GM12875 (cell line): ENCODE data around the gene COX4I1.

ENCODE experiments used
- H3K4me3 ChIP-seq: one replicate; pipeline ENCODE4 v1.5.1; 2011; ENCODE audit warnings: low read depth, low read length, control low read depth
- CTCF ChIP-seq: IDR thresholded peaks from 2 replicates; pipeline ENCODE4 v1.5.1; 2011; ENCODE audit warnings: low read depth, mild to moderate bottlenecking, control low read depth, inconsistent platforms, low read length, moderate library complexity, borderline replicate concordance; ENCODE audit not compliant: insufficient read depth

COX4I1 gene

DNA sequence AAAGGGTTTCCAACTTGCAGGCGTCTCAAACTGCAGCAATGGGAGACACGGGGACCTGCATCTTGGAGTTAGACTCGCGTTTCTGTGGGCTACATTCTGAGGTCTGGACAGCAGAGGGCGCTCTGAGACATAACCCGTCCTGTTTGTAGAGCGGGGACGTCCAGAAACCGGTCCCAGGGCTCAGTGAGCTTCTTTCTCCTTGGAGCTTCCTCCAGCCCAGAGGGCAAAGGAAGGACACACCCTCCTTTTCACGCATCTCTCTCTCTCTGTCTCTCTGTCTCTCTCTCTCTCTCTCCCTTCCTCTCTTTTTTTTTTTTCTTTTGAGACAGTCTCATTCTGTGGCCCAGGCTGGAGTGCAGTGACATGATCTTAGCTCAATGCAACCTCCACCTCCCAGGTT, 19.8 kb downstream of the COX4I1 start:
- H3K4me3 ChIP-seq, result no peak overlapping the region
- peak; percentile 81 for TF ChIP-seq CTCF

DNA sequence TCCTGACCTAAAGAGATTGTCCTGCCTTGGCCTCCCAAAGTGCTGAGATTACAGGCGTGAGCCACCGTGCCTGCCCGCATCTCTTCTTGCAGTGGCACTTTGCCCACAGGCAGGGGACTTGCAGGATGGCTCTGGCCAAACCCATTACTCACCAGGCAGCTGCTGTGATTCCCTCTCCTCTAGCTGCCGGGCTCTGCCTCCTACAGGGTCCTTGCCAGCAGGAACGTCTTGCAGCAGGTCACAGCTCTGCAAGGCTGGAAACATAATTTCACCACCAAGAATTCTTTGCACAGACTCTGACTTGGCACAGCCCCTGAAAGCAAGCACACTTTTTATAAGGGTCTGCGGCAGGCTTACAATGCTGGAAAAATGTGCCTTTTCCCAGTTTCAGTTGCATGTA, 20.3 kb downstream of the COX4I1 start:
- no peak for TF ChIP-seq CTCF
- no peak overlapping the region for H3K4me3 ChIP-seq

DNA sequence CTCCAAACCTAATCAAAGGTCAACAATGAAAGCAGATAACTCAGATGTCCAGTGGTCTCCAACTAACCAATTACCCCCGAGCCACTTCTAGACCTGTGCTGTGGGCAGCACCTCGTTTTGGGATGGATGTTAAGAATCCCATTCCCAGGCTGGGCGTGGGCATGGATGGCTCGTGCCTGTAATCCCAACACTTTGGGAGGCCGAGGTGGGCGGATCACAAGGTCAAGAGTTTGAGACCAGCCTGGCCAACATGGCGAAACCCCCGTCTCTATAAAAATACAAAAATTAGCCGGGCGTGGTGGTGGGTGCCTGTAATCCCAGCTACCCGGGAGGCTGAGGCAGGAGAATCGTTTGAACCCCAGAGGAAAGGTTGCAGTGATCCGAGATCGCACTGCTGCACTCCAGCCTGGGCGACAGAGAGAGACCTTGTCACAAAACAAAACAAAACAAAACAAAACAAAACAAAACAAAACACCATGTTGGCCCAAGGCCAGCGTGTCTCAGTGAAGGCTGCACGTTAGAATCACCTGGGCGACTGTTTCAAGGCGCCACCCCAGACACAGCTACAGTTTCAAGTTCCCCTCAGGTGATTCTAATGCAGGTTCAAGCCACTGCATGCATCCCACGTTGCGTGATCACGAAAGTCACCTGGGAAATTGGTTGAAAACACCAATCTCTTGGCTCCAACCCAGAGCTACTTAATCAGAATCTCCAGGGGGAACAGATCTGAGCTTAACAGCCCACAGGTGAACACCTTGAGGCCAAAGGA, 21.3 kb downstream of the COX4I1 start:
- H3K4me3 ChIP-seq, result no peak overlapping the region
- TF ChIP-seq CTCF, result no peak

DNA sequence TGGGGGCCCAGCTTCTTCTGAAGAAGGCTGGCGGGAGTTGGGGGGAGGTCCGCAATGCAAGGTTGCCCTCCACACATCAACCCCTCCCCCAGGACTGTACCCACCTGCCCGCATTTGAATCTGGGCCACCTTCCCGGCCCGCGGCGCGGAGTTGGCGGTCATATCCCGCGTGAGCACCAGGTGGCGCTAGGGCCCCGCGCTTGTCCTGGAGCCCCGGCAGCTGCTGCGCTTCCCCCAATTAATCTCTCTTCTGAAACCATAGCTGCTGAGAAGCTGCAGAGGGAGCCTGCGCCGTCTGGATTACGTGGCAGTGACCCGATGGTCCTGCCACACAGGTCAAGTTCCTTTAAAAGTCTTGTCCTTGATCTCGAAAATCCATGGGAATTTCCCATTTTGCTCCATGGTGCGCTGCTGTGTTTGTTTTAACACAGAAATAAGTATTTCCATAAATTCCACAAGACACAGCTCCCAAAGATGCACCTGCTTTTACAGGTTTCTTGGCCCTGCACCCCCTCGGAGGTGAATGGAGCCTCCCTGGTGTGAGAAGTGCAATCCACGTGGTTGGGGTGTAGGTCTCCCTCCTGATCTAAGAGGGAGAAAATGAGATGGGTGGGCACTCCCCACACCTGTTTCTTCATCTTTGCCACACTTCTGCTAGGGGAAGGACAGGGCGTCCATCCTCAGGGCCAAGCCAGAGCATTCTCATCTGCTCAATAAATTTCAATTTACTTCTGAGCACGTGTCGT, 22.1 kb downstream of the COX4I1 start:
- peak; percentile 91 for TF ChIP-seq CTCF
- no peak overlapping the region for H3K4me3 ChIP-seq

DNA sequence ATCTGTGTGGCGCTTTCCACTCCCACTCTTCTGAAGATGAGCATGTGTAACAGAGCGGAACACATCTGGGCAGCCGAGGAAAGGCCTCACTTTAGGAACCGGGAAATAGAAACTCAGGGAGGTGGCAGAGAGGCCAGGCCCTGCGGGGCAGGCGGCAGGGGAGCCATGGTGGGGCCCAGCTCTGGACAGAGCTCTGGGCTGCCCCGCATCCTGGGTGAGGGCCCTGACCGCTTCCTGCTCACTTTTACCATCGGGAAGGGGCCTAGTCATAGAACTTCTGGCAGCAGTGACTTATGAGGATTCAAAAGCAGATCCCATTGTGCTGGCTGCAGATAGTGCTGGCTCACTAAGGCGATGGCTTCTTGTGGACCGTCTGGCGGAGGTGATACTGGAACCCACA, 22.6 kb downstream of the COX4I1 start:
- no peak for TF ChIP-seq CTCF
- no peak overlapping the region for H3K4me3 ChIP-seq

DNA sequence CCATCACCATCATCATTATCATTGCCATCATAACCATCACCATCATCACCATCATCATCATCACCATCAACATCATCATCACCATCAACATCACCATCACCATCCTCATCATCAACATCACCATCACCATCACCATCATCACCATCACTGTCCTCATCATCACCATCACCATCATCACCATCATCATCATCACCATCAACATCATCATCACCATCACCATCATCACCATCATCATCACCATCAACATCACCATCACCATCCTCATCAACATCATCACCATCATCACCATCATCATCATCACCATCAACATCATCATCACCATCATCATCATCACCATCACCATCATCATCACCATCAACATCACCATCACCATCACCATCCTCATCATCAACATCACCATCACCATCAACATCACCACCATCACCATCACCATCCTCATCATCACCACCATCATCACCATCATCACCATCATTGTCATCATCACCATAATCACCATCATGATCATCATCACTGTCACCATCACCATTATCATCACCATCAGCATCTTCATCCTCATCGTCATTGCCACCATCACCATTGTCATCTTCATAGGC, 23.9 kb downstream of the COX4I1 start:
- TF ChIP-seq CTCF, result no peak
- no peak overlapping the region for H3K4me3 ChIP-seq
